ENCODE measurements around the gene ZNF718. TPM values are rescaled to one million over a fixed set of nuclear protein-coding genes. Genes with fewer than 3 reads are reported as not detected.
"Not testable (repeated sequence)": the region's sequence is repeated elsewhere in the genome, so short reads cannot be mapped to it uniquely, and the experiment has no call there.

Gene ZNF718
- 1.5 and 3.4 TPM in 2 replicates for total RNA-seq (2014; rRNA removed; shearing (Covaris generic))
- polyA plus RNA-seq (2015; cell fraction: cytosol; rRNA removed): 1.2 and 2.2 TPM in 2 replicates
- polyA plus RNA-seq (2015; cell fraction: nucleus; rRNA removed): 4.1 and 5.7 TPM in 2 replicates

DNA sequence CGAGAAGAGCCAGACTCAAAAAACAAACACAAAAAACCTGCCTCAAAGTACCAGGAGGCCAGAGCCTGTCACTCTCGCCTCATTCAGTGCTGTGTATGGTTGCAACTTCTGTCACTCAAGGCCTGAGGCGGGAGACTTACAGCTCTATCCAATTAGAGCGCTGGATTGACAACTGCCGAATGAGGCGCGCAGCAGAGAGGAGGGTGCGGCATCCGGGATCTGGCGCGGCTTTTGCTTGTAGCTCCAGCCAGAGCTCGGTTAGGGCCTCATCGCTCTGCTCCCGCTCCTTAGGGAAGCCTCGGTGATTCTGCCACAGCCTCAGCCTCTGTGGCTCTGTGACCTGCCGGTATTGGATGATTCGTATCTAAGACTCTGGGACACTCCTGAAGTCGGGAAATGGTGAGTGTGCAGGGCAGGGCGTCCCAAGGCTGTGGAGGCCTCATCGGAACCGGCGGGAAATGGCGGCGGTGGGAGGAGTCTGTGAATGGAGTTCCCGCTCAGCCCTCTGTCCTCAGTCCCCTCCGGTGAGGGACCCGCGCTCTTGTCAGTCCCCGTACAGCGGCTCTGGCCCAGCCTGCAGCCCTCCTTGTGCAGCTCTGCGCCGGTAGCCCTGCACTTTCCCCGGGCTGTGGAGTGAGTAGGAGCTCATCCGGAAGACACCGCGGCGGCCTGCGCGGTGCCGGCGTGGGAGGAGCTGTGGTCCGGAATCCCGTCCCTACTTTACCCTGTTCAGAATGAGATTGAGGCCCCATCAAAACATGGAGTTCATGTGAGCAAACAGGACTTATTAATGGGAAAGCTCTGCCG is at the start of gene ZNF718:
Gene ZNF718, plus strand, starts transcription at position 227 of the 807 bp plus-strand sequence. Its CDS starts 170 bp downstream, at position 397.
- in situ Hi-C loops (cut with HindIII; ENCODE audit: low pct_unique_long_range_greater_than_20kb, low sequenced_read_pairs): no loop called here
- DNase-seq (ENCODE audit: low read depth, low spot score): peak; percentile 93

DNA sequence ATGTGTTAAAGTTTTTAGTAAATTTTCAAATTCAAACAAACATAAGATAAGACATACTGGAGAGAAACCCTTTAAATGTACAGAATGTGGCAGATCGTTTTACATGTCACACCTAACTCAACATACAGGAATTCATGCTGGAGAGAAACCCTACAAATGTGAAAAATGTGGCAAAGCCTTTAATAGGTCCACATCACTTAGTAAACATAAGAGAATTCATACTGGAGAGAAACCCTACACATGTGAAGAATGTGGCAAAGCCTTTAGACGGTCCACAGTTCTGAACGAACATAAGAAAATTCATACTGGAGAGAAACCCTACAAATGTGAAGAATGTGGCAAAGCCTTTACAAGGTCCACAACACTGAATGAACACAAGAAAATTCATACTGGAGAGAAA is 38.4 kb upstream of the ZNF718 start:
- in situ Hi-C loops (cut with HindIII; ENCODE audit: low pct_unique_long_range_greater_than_20kb, low sequenced_read_pairs): no loop called here
- no peak for DNase-seq (ENCODE audit: low read depth, low spot score)

DNA sequence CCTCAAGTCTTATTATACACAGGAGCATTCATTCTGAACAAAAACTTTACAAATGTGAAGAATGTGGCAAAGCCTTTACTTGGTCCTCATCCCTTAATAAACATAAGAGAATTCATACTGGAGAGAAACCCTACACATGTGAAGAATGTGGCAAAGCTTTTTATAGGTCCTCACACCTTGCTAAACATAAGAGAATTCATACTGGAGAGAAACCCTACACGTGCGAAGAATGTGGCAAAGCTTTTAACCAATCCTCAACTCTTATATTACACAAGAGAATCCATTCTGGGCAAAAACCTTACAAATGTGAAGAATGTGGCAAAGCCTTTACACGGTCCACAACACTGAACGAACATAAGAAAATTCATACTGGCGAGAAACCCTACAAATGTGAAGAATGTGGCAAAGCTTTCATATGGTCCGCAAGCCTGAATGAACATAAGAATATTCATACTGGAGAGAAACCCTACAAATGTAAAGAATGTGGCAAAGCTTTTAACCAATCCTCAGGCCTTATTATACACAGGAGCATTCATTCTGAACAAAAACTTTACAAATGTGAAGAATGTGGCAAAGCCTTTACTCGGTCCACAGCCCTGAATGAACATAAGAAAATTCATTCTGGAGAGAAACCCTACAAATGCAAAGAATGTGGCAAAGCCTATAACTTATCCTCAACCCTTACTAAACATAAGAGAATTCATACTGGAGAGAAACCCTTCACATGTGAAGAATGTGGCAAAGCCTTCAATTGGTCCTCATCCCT is 37.6 kb upstream of the ZNF718 start:
- DNase-seq (ENCODE audit: low read depth, low spot score); in situ Hi-C loops (cut with HindIII; ENCODE audit: low pct_unique_long_range_greater_than_20kb, low sequenced_read_pairs): not testable (repeated sequence)

DNA sequence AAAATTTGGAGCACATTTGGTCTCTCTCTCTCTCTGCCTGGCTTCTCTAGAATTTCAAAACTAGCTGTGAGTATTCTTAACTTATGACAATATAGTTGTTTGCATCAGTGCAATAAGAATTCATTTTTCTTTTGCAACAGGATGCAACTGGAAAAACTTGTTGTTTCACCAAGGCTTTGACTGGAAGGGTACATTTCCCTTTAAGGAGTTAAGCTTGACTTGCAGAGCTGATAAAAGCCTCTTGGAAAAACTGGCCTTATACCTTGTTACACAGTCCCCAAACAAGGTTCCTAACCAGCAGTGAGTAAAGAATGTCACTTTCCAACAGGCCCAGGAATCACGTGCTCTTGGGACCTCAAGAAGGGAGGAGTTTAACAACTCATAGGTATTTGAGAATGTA is 25.9 kb upstream of the ZNF718 start:
- in situ Hi-C loops (cut with HindIII; ENCODE audit: low pct_unique_long_range_greater_than_20kb, low sequenced_read_pairs): no loop called here
- DNase-seq (ENCODE audit: low read depth, low spot score): no peak

DNA sequence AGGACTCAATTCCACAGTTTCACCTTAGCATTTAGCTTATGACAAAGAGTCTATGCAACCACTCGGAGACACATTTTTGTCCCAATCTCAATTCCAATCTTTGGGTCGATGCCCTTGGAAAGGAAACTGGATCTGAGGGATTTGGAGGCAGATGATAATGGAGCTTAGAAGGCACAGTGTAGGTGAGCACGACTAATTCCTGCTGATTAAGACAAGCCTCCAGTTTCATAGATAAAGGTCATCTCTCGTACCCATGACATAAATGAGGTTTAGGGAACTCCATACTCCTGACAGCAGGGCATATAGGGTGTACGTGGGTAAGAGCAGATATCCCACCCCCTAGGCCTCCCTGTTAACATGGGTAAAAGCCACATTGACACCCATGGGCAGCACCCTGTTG is 24.4 kb upstream of the ZNF718 start:
- no peak for DNase-seq (ENCODE audit: low read depth, low spot score)
- in situ Hi-C loops (cut with HindIII; ENCODE audit: low pct_unique_long_range_greater_than_20kb, low sequenced_read_pairs): no loop called here

DNA sequence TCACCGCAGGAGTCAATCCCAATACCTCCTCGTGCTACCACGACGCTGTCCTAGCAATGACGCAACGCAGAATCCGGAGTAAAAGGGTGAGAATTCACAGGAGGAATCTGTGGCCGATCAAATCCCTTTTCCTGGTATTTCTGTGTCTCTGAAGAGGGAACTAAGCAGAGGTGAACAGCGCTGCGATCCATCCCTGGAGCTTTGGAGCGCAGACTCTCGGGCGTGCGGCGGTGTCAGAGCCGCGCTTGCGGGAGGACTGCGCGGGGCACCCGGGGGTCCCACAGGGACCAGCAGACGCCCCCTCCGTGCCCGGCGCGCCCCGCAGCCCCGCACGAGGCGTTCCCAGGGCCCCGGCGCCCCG is 17.2 kb upstream of the ZNF718 start:
- in situ Hi-C loops (cut with HindIII; ENCODE audit: low pct_unique_long_range_greater_than_20kb, low sequenced_read_pairs): no loop called here
- DNase-seq (ENCODE audit: low read depth, low spot score): no peak

DNA sequence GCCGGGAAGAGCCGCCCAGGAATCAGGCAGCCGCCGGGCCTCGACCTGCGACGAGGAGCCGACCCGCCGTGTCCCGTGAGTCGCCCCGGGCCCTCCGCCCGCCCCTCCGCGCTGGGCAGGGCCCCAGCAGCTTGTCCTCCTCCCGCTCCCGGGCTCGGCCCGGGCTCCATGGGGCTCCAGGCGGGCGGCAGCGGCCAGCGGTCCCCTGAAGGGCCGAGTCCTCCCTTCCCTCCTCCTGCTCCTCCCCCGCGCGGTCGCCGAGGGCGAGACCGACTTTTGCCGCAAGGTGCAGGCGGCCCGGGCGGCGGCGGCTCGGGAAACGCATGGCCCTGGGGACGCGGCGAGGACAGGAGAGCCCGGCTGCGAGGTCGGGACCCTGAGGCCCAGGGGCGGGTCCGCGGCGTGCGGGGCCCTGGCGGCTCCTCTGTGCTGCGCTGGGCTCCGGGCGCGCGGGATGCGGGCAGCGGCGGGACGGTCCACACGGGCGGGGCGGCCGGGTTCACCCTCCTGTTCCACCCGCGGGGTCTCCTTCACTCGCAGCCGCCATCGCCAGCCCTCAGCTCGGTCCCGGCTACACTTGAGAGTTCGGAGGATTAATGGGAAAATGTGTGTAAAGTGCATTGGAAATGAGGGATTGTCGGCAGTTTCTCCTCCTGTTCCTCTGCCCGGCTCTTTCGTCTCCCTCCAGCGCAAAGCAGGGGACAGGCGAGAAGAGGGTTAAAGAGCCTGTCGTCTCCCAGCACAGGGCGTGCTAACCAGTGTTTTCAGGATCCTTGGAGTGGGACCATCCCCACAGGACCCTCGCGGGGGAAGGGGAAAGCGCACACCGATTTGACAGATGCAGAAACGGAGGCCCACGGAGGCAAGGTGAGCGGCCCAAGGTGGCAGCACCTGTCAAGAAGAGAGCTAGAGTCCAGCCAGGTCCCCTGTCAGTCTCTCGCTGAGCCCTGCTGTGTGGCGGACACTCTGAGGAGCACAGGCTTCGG is 16.6 kb upstream of the ZNF718 start:
- in situ Hi-C loops (cut with HindIII; ENCODE audit: low pct_unique_long_range_greater_than_20kb, low sequenced_read_pairs): no loop called here
- no peak for DNase-seq (ENCODE audit: low read depth, low spot score)

DNA sequence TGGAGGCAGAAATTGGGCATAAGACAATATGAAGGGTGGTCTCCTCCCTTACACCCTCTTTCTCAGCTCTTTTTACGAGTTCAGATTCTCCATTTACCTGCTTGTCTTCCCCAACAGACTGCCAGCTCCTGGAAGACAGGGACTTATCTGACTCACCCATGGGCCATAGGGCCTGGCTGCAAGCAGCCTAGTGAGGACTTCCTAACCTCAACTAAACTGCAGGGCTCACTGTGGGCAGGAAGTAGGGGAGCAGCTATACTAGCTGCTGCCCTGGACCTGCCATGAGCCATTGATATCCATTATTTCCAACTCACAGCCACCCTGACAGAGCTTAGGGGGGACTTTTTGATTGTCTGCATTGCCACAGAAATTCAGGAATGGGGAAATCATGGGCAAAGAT is 11.5 kb upstream of the ZNF718 start:
- no peak for DNase-seq (ENCODE audit: low read depth, low spot score)
- in situ Hi-C loops (cut with HindIII; ENCODE audit: low pct_unique_long_range_greater_than_20kb, low sequenced_read_pairs): no loop called here

DNA sequence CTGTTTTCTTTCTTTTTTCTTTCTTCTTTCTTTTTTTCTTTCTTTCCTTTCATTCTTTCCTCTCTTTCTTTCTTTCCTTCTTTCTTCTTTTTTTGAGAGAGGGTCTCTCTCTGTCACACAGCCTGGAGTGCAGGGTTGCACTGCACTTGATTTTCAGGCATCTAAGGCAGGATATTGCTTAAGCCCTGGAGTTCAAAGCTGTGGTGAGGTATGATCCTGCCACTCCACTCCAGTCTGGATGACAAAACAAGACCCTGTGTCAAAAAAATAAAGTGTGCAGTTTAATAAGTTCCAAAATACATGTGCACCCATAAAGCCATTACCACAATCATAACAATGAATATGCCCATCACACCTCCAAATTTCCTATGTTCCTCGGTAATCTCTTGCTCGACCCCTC is 10.6 kb upstream of the ZNF718 start:
- in situ Hi-C loops (cut with HindIII; ENCODE audit: low pct_unique_long_range_greater_than_20kb, low sequenced_read_pairs): no loop called here

DNA sequence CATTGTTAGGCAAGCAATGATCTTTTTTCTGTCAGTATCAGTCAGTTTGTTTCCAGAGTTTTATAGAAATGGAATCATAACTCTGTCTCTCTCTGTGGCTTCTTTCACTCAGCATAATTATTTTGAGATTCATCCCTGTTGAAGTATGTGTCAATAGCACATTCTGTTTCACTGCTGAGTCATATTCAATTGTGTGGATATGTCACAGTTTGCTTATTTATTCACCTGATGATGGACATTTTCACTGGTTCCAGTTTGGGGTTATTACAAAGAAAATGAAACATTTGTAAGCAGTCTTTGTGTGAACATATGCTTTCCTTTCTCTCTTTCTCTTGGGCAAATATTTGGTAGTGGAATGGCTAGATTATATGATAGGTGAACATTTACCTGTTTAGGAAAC is 10.2 kb upstream of the ZNF718 start:
- in situ Hi-C loops (cut with HindIII; ENCODE audit: low pct_unique_long_range_greater_than_20kb, low sequenced_read_pairs): no loop called here
- no peak for DNase-seq (ENCODE audit: low read depth, low spot score)

More for the DNA sequence above, 10.6 kb upstream of the ZNF718 start:
- no peak for DNase-seq (ENCODE audit: low read depth, low spot score)

DNA sequence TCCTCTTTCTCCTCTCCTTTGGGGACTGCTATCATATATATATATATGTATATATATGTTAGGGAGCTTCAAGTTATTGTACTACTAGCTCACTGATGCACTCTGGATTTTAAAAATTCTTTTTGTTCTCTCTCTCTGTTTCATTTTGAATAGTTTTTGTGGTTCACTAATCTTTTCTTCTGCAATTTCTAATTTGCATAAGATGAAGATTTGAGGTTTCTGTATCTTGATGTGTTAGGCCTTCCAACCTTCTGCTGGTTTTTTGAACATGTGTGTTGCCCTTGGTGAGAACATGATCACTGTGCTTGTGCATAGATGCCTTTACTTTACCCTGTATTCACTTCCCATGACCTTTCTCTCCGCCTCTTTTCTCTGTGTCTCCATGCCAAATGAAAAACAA is 7.8 kb upstream of the ZNF718 start:
- no peak for DNase-seq (ENCODE audit: low read depth, low spot score)
- in situ Hi-C loops (cut with HindIII; ENCODE audit: low pct_unique_long_range_greater_than_20kb, low sequenced_read_pairs): no loop called here

DNA sequence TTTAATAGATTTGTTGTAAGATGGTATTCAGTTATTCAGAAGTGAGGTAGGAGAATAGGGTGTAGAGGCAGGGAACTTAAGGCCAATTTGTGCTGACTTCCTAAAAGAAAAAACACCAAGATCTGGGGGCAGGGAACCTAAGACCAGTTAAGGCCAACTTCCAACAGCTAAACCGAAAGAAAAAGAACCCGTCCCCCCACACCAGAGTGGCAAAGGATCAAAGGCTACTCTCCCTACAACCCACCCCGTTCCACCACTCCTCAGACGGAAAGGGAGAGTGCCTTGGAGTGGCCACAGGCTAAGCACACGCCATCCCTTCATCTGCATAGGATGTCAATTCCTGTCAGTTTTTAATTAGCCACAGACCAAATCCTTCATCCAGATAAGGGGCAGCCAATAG is 3.7 kb upstream of the ZNF718 start:
- in situ Hi-C loops (cut with HindIII; ENCODE audit: low pct_unique_long_range_greater_than_20kb, low sequenced_read_pairs): no loop called here
- no peak for DNase-seq (ENCODE audit: low read depth, low spot score)

DNA sequence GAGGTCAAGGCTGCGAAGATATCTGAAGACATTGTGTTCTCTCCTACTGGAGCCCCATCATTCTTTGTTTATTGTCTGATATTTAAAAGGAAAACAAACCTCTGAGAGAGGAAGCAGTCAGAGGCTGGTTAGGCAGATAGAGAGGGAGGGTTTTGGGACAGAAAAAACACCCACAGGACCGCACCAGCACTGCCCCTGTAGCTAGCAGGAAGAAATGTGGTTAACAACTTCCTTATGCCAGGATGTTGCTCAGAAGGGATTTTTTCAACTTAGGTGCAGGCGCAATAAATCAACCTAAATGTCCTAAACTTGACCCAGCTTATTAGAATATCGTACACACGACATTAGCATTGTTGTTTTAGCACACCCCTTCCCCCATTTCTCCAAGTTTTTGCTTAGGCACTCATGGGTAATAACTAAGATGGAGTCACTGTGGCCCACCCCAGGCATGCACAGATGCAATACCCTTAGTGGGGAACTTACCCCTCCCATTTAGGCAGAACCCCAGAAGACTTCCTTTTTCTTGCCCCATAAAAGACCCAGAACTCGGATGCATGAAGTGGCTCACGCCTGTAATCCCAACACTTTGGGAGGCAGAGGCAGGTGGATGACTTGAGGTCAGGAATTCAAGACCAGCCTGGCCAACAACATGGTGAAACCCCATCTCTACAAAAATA is 2.8 kb upstream of the ZNF718 start:
- in situ Hi-C loops (cut with HindIII; ENCODE audit: low pct_unique_long_range_greater_than_20kb, low sequenced_read_pairs): no loop called here

DNA sequence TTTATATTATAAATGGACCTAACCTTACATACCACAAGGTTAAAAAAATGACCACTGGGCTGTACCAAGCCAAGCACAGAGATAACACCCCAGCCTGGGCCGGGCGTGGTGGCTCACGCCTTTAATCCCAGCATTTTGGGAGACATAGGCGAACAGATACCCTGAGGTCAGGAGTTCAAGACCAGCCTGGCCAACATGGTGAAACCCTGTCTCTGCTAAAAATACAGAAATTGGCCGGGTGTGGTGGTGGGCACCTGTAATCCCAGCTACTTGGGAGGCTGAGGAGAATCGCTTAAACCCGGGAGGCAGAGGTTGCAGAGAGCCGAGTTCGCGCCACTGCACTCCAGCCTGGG is 403 bp upstream of the ZNF718 start:
- DNase-seq (ENCODE audit: low read depth, low spot score); in situ Hi-C loops (cut with HindIII; ENCODE audit: low pct_unique_long_range_greater_than_20kb, low sequenced_read_pairs): not testable (repeated sequence)

More for the DNA sequence above, 2.8 kb upstream of the ZNF718 start:
- no peak for DNase-seq (ENCODE audit: low read depth, low spot score)

DNA sequence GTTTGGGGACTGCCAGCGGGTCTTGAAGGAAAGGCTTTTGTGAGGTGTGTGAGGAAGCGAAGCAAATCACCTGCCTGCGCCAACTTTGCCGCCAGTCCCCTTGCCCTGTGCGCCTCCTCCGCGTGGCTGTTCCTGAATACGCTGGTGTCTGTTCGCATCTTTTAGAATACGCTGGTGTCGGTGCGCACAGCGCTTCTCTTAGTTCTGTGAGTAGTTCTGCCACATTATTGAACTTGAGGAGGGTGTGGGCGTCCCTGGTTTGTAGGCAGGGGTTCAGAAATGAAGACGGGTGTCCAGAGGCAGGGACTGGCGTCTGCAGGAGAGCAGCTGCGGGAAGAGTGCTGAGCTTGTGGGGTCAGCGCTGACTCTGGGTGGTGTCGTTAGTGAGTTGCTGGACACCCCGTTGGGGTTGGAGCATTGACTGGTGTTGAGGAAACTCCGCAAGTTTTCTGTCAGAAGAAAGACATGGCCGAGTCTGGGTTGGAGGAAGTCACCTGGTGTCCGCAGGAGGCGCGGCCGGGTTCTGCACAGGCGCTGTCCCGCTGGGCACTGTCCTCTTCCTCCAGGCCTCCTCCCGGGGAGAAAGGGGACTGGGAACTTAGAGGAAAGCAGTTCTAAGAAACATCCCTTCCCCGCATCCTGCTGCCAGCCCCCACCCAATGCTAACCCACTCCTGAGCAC is 930 bp downstream of the ZNF718 start:
- DNase-seq (ENCODE audit: low read depth, low spot score): peak; percentile 30
- in situ Hi-C loops (cut with HindIII; ENCODE audit: low pct_unique_long_range_greater_than_20kb, low sequenced_read_pairs): no loop called here

DNA sequence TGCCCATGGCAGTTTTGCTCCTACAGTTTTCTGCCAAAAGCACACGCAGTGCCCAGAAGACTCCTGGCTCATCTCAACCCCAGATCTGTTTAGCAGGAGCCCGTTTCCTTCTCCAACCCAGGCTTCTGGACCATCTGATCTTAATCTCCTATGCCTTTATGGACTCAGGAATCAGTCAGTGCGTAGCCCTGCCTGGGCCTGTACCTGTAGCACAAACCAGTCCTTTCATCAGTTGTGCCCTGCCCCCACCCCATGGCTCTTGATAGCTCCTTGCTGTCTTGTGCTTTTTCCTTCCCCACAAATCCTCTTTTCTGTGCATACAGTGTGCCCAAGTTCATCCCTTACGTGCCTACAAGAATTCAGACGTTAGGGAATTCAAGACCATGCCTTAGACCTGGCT is 1.5 kb downstream of the ZNF718 start:
- in situ Hi-C loops (cut with HindIII; ENCODE audit: low pct_unique_long_range_greater_than_20kb, low sequenced_read_pairs): no loop called here
- no peak for DNase-seq (ENCODE audit: low read depth, low spot score)

DNA sequence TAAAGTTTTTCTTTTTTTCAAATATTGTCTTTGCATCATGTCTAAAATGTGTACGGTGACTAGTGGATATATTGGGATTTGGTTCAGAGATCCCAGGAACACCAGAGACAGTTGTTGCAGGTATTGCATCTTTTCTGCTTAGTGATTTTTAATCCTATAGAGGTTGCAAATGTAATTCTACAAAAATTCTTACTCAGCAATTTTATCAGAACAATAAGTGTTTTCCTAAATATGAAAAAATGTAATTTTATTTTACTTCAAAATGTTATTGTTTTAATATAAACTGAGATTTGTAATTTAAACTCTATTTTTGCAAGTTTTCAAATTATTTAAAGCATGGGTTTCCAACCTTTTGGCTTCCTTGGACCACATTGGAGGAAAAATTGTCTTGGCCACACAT is 8.2 kb downstream of the ZNF718 start:
- in situ Hi-C loops (cut with HindIII; ENCODE audit: low pct_unique_long_range_greater_than_20kb, low sequenced_read_pairs): no loop called here
- no peak for DNase-seq (ENCODE audit: low read depth, low spot score)

All from SK-MEL-5 (cell line).